Fibroblast of lung (primary cell): ENCODE measurements around the gene SORCS3. TPM values are rescaled to one million over a fixed set of nuclear protein-coding genes. Genes with fewer than 3 reads are reported as not detected.

Source experiments
- DNase-seq, 2 donors: peaks; one replicate each; pipeline versions ENCODE4 v3.0.0 to v3.0.0-alpha.2; 2010; ENCODE audit warnings: low read depth in 2 of 2
- H2AFZ ChIP-seq: 2 replicates; pipeline ENCODE4 v1.5.1; 2012; ENCODE audit warnings: low read length, control low read depth, inconsistent platforms
- H3K27ac ChIP-seq: 2 replicates; pipeline ENCODE4 v1.5.1; 2011; ENCODE audit warnings: low read length, control low read depth; ENCODE audit not compliant: insufficient read depth
- H3K27me3 ChIP-seq: 2 replicates; pipeline ENCODE4 v1.5.1; 2011; ENCODE audit warnings: mild to moderate bottlenecking, low read length; ENCODE audit not compliant: control insufficient read depth, insufficient read depth
- H3K36me3 ChIP-seq: 2 replicates; pipeline ENCODE4 v1.5.1; 2011; ENCODE audit warnings: low read length; ENCODE audit not compliant: control insufficient read depth, insufficient read depth
- H3K4me1 ChIP-seq: 2 replicates; pipeline ENCODE4 v1.5.1; 2011; ENCODE audit warnings: low read length; ENCODE audit not compliant: control insufficient read depth, insufficient read depth; ENCODE audit errors: extremely low read depth
- H3K4me2 ChIP-seq: 2 replicates; pipeline ENCODE4 v1.5.1; 2011; ENCODE audit warnings: low read length, control low read depth; ENCODE audit not compliant: insufficient read depth; ENCODE audit errors: extremely low read depth
- H3K4me3 ChIP-seq, 4 experiments: fragments of 200-600 bp in 1 of 4; sonication (generic) in 1 of 4; replicated peaks in 1 of 4; 2 replicates each; pipeline ENCODE4 v1.5.1; 2011 to 2016; ENCODE audit warnings: low read length in 4 of 4, low read depth in 3 of 4, mild to moderate bottlenecking in 3 of 4, control low read depth in 2 of 4, inconsistent platforms in 1 of 4, mixed read lengths in 1 of 4; ENCODE audit not compliant: insufficient read depth in 1 of 4; ENCODE audit errors: control extremely low read depth in 1 of 4
- H3K79me2 ChIP-seq: 2 replicates; pipeline ENCODE4 v1.5.1; 2012; ENCODE audit warnings: mild to moderate bottlenecking, low read length, inconsistent platforms; ENCODE audit not compliant: control insufficient read depth, insufficient read depth
- H3K9ac ChIP-seq: 2 replicates; pipeline ENCODE4 v1.5.1; 2011; ENCODE audit warnings: mild to moderate bottlenecking, low read length, control low read depth; ENCODE audit not compliant: insufficient read depth
- H3K9me3 ChIP-seq: 2 replicates; pipeline ENCODE4 v1.5.1; 2012; ENCODE audit warnings: low read depth, low read length; ENCODE audit not compliant: control insufficient read depth, insufficient read depth
- H4K20me1 ChIP-seq: 2 replicates; pipeline ENCODE4 v1.5.1; 2011; ENCODE audit warnings: low read length; ENCODE audit not compliant: control insufficient read depth, insufficient read depth; ENCODE audit errors: extremely low read depth
- CTCF ChIP-seq, 2 donors: IDR thresholded peaks in 1 of 2; conservative IDR thresholded peaks in 1 of 2; 1 replicate in 1 of 2; 2 replicates in 1 of 2; pipeline ENCODE4 v1.5.1; 2011 to 2012; ENCODE audit warnings: low read length in 2 of 2, control low read depth in 1 of 2, inconsistent platforms in 1 of 2, low read depth in 1 of 2, mild to moderate bottlenecking in 1 of 2
- EZH2 ChIP-seq: IDR thresholded peaks from 2 replicates; pipeline ENCODE4 v1.5.1; 2012; ENCODE audit warnings: low read length, control low read depth, mild to moderate bottlenecking; ENCODE audit errors: missing control alignments
- polyA plus RNA-seq, 2 donors: library from polyadenylated mRNA; depleted of rRNA in 1 of 2; stranded (reverse) in 1 of 2; unstranded in 1 of 2; fragments of >200 nt; gene quantifications; 2 replicates each; pipeline ENCODE4 v1.2.1, GENCODE V29; 2011 to 2012; ENCODE audit warnings: missing spikeins in 1 of 2
- total RNA-seq: library from RNA; depleted of rRNA; stranded (reverse); fragments of >200 nt; gene quantifications from 2 replicates; pipeline ENCODE4 v1.2.1, GENCODE V29; 2014

The SORCS3 gene
- total and polyA plus RNA-seq, 2 donors (not counting 1 experiment from before 2014, with no cell fraction given): not detected

DNA sequence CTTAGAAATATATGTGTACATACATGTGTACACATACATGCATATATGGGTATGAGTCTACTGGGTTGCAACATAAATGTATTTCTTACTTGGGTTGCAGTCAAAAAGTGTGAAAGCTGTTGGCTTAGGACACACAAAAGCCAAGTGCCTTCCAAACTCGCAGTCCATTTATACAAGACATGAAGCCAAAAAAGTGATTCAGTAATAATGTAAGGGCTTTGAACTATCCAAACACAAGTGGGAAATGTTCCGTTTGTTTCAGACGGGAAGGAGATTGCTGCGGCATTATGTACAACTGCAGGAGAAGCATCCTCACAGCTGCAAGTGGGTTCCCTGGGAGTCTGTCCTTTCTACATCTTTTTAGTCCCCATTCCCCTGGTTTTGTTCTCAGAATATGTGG is 513.6 kb downstream of the SORCS3 start:
- Histone ChIP-seq H3K27me3 (no peaks in the 10 kb centered on the region), H3K4me2 (no peak overlapping the region), H3K27ac (no peak overlapping the region), H3K9me3 (no peaks in the 10 kb centered on the region), H4K20me1 (no peaks in the 10 kb centered on the region), H2AFZ (no peak overlapping the region), H3K4me3 (no peak overlapping the region), H3K79me2 (no peaks in the 10 kb centered on the region), H3K36me3 (no peaks in the 10 kb centered on the region), H3K9ac (no peak overlapping the region), H3K4me1 (no peaks in the 10 kb centered on the region)
- DNase-seq: no peak
- TF ChIP-seq CTCF (conservative IDR thresholded peaks at IDR 0.05 in 1 of 2, IDR thresholded peaks at IDR 0.05 in 1 of 2; ENCODE audit: low read depth in 1 of 2, low read length in 2 of 2) (no peak), EZH2 (no peak)

DNA sequence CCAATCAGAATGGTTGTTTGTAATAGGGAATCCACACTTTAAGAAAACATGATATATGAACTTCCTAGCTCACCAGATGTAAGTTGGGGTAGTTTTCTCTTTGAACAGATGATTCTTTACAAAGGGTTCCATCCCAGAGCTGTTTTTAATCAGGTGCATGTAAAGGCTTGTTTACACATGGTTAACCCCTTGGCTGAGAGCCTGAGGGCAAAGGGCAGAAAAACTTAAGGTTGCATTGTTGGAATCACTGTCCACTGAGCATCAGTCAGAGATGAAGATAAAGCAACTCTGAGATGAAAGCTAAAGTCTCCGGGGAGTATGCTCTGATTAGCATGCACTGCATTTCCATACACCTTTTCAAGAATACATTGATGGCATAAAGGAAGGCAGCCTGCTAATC is 518.2 kb downstream of the SORCS3 start:
- Histone ChIP-seq H3K9ac (no peak overlapping the region), H4K20me1 (no peaks in the 10 kb centered on the region), H3K4me3 (no peak overlapping the region), H3K36me3 (no peaks in the 10 kb centered on the region), H2AFZ (no peak overlapping the region), H3K4me2 (no peak overlapping the region), H3K9me3 (no peaks in the 10 kb centered on the region), H3K27me3 (no peaks in the 10 kb centered on the region), H3K79me2 (no peaks in the 10 kb centered on the region), H3K4me1 (no peaks in the 10 kb centered on the region), H3K27ac (no peak overlapping the region)
- TF ChIP-seq EZH2 (no peak), CTCF (conservative IDR thresholded peaks at IDR 0.05 in 1 of 2, IDR thresholded peaks at IDR 0.05 in 1 of 2; ENCODE audit: low read depth in 1 of 2, low read length in 2 of 2) (no peak)
- no peak for DNase-seq

DNA sequence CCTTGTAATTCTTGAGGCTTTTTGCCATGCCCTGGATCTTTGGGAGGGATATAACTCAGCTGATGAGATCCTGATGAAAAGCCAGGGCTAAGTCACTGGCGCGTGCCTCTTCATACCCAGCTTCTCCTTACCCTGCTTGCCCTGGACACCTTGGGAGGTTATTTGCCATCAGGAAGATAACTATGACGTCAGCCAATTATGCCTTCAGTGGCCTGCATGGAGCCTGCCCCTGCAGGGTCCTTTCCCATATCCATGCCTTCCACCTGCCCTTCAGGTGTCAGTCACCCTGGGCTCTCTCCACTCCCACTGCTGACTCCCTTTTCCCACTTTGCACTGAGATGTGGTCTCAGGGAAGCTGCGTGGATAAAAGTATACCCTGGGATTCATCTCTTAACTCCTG is 520.1 kb downstream of the SORCS3 start:
- Histone ChIP-seq H3K9me3 (no peaks in the 10 kb centered on the region), H3K4me3 (no peak overlapping the region), H3K27ac (no peak overlapping the region), H3K4me2 (no peak overlapping the region), H3K27me3 (no peaks in the 10 kb centered on the region), H2AFZ (no peak overlapping the region), H3K36me3 (no peaks in the 10 kb centered on the region), H4K20me1 (no peaks in the 10 kb centered on the region), H3K4me1 (no peaks in the 10 kb centered on the region), H3K79me2 (no peaks in the 10 kb centered on the region), H3K9ac (no peak overlapping the region)
- no peak for DNase-seq
- no peak for TF ChIP-seq EZH2
- TF ChIP-seq CTCF (conservative IDR thresholded peaks at IDR 0.05 in 1 of 2, IDR thresholded peaks at IDR 0.05 in 1 of 2; ENCODE audit: low read depth in 1 of 2, low read length in 2 of 2): no peak
